ENCODE data around the gene C5AR2.
"Not testable (repeated sequence)": the region's sequence is repeated elsewhere in the genome, so short reads cannot be mapped to it uniquely, and the experiment has no call there.

Gene C5AR2

DNA sequence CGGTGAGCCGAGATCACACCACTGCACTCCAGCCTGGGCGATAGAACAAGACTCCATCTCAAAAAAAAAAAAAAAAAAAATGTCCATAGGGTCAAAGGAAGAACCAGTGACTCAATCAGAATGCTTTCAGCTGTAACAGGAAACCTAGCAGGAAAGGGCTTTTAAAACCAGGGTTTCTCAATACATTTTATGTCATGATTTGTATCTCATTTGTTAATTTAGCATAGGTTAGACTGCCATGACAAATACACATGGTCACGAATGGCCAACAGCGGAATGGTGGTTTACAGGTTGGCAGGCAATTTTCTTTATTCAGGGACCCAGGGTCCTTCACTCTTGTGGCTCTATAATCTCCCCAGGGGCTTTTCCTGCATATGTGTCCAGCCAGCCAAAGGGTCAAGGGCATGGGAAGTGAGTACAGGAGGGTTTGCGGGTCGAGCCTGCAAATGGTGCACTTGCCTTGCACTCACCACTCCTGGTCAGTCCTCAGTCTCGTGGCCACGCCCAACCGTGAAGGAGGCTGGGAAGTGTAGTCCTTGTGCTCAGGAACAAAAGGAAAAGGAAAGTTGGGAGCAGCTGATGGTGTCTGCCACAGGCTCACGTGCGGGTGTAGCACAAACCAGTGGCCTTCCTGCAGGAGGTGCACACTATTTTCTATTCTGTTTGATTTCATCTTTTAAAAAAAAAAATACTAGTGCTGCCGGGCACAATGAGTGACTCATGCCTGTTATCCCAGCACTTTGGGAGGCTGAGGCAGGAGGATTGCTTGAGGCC is 32.0 kb downstream of the C5AR2 start:
- no peak for DNase-seq

DNA sequence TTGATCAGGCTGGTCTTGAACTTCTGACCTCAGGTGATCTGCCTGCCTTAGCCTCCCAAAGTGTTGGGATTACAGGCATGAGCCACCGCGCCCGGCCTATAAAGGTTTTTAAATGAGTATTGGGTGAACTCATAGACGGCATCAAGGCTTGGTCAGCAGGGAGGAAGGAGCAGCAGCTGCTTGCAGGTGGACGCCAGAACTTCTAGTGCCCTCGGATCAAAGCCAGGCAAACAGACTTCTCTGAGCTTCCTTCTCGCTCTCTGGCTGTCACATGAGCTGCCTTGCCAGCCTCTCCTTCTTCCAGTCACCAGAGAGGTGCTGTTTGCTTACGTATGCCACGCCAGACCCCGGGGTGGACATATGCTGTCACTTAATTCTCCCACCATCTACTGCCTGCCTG is 33.5 kb downstream of the C5AR2 start:
- DNase-seq, result peak in 1 of 14 donors; percentile 69

DNA sequence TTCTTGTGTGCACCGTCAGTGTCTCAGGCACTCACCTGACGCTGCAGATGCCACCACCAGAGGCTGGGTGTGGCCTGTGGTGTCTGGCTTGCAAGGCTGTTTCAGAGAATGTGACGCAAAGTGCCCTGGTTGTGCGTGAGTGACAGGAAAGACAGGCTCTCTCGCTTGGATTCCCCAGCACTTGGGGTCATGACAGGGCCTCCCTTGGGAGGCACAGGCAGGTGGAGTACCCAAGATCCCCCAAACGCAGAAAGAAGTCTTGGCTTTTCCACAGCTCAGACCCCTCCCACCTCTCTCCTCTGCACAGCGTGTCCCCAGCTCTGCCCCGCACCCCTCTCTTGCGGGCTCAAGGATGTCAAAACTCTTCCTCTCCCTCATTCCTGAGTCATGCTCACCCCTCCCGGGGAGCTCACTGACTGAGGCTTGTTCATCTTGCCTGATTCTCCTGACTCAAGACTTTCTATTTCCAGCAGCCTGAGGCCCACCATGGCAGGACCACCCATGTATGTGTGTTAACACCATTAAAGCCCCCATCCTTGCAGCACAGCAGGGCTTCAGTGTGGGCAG is 38.2 kb downstream of the C5AR2 start:
- no peak for DNase-seq

DNA sequence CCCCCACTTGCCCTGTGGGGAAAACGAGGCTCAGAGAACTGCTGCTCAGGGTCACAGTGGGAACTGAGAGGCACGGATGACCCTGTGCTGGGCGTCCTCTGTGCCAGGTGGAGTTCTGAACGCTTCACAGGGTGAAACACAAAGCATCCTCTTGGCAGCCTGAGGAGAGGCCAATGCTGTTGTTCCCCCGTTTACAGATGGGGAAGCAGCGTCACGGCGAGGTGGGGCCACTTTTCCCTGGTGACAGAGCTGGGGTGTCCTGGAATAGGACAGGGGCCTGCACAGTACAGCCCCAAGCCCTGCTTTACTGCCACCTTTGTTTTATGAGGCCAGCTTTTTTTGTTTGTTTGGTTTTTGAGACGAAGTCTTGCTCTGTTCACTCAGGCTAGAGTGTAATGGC is 39.3 kb downstream of the C5AR2 start:
- no peak for DNase-seq

DNA sequence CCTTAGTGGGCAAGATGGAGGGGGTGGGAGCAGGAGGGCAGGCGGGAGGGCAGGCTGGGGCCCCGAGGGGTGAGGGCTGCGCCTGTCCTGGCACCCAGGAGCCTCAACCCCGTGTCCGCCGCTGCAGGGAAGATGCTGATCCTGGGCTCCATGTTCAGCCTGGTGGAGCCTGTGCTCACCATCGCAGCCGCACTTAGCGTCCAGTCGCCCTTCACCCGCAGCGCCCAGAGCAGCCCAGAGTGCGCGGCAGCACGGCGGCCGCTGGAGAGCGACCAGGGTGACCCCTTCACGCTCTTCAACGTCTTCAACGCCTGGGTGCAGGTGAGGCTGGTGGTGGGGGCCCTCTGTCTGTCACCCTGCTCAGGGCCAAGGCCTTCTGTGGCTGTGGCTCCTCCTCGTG is 40.6 kb downstream of the C5AR2 start:
- no peak for DNase-seq

DNA sequence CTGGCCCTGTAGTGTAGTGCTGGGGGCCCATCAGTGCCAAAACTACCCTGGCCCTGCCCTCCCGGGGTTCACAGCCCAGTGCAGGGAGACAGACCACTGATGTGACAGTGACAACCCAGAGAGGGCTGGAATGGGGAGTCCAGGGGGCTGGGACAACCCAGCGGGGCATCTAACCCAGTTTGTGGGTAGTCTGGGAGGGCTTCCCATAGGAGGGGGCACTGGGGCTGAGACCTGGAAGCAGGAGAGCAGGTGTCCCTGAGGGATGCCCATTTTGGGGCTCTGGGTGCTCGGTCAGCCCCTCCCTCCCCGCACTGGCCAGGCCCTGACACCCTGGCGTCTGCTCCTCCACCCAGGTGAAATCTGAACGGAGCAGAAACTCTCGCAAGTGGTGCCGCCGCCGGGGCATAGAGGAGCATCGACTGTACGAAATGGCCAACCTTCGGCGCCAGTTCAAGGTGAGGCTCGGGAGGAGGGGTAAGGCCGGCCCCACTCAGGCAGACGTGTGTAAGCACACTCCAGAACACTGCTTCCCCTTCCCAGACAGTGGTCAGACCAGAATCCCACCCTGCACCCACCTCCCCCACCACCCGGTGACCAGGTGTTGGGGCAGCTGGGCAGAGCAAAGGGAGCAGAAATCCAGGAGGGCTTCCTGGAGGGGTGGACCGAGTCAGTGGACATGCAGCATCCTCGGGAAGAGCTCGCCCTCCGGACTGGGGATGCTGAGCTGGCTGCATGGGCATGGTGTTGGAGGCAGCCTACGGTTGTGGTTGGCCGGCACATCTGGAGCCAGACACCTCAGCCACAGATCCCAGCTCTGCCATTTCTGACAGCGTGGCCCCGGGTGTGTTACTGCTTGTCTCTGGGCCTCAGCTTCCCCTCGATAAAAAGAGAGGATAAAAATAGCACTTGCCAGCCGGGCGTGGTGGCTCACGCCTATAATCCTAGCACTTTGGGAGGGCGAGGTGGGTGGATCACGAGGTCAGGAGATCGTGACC is 41.6 kb downstream of the C5AR2 start:
- no peak for DNase-seq

DNA sequence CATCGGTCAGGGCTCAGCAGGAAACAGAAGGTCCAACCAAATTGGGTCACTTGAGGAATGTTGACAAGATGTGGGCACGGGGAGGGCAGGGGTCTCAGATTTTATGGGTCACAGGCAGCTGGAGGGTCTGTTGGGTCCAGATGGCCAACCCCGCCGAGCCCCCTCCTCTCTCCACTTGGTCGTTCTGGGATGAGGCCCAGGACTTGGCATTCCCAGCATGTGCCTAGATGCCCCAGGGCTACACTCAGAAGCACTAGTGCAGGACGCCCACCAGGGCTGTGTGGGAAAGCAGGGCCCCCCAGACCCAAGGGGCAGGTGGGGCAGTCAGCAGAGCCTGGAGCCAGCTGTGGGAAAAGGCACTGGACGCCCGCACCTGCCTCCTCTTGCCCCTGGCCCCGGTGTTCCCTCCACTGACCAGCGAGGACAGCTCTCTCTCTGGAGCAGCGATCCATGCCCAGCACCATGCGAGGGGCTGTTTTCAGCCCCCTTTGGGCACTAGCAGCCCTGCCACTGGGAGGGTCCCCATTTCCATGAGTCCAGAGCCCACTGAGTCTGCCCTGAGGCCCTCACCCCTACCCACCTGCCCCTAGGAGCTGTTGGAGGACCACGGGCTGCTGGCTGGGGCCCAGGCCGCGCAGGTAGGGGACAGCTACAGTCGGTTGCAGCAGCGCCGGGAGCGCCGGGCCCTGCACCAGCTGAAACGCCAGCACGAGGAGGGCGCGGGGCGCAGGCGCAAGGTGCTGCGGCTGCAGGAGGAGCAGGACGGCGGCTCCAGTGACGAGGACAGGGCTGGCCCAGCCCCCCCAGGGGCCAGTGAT is 43.1 kb downstream of the C5AR2 start:
- no peak for DNase-seq

DNA sequence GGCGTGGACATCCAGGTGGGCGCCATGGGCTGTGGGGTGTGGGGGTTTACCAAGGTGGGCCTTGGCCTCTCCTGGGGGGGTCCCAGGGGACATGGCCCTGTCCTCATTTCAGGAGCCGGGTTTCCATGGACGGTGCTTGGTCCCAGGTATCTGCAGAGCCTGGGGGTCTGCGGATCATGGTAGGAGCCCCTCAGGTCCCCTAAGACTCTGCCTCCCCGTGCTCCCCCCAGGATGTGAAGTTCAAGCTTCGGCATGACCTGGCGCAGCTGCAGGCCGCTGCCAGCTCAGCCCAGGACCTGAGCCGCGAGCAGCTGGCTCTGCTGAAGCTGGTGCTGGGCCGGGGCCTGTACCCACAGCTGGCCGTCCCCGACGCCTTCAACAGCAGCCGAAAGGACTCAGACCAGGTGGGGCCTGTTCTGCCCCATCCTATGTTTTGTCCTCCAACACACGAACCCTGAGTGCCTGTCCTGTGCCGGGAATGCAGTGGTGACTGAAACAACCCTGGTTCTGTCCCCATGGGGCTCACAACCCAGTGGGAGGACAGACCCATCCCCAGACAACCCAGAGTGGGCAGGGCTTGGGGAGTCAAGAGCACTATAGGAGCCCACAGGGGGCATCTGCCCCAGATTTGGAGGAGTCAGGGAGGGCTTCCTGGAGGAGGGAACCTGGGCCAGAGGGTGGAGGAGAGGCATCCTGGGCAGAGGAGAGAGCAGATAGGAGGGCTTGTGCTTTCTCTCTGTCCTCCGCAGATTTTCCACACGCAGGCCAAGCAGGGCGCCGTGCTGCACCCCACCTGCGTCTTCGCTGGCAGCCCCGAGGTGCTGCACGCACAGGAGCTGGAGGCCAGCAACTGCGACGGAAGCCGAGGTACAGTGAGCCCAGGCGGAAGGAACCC is 44.0 kb downstream of the C5AR2 start:
- no peak for DNase-seq

DNA sequence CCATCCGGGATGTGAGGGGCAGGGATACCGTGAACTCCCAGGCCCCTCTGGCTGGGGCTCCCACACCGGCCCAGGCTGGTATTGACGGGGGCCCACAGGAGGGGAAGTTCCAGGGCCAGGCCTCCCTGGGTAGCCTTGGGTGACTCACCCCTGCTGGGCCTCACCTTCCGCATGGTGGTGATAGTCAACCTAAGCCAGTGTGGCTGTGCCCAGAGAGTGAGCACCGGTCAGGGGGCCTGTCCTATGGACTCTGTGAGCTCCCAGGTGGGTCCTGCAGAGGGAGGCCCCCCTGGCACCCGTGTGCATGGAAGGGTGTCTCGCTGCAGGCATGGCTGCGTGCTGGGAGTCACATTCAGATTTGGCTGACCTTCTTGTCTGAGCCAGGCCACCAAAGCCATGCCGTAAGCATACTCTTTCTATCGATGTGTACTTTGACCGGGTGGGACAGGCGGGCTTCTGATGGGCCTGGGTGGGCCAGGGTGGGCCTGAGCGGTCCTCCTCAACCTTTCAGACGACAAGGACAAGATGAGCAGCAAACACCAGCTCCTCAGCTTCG is 44.7 kb downstream of the C5AR2 start:
- DNase-seq, result peak in 1 of 14 donors; percentile 26

DNA sequence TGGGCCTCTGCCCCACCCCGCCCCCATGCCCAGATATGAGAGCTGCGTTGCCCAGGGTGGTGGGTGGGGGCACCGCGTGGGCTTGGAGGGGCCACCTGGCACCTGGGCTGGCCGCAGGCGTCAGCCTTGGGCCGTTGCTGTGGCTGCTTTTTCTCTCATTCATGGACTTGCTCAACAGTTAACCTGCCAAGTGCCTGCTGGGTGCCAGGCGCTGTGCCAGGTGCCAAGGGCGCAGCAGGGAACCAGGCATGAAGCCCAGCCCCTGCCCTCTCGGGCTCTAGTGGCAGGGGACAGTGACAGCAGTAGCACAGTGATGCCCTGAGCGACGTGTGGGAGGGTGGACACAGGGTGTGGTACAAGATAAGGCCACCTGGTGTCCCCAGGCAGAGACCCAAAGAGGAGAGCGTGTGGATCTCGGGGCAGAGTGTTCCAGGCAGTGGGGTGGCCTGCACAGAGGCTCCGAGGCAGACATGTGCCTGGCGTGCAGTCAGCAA is 45.3 kb downstream of the C5AR2 start:
- DNase-seq, result peak in 7 of 14 donors; percentile 8 to 85 (median 15)

DNA sequence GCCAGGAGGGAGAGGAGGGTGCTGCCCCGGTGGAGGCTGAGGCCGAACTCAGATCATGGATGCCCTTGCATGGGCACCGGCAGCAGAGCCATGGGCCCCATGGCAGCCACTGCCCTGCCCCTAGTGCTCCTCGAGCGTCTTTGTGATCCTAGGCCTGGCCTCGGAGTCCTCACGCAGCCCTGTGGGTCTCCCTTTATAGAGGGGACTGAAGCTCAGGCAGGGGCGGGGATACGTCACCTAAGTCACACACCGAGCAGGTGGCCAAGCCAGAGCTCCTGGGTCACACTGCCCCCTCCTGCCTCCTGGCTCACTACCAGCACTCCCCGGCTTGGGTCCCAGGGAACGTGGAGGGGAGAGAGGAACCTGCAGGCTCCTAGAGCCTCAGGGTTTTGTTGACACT is 45.8 kb downstream of the C5AR2 start:
- DNase-seq, result peak in 1 of 14 donors; percentile 37

DNA sequence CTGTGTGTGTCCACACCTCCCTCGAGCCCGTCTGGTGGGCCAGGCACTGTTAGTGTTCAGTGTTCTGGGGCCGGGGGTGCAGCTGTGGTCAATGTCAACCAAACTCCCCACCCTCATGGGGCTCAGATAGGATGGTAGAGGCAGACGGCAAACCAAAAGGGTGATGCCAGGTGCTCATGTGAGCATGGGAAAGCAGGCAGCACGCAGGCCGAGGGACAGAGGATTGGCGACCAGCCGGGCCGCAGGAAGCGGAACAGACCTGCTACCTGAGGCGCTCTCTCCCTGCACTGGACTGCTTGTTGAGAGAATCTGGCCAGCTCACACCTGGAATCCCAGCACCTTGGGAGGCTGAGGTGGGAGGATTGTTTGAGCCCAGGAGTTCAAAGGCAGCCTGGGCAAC is 46.3 kb downstream of the C5AR2 start:
- no peak for DNase-seq

DNA sequence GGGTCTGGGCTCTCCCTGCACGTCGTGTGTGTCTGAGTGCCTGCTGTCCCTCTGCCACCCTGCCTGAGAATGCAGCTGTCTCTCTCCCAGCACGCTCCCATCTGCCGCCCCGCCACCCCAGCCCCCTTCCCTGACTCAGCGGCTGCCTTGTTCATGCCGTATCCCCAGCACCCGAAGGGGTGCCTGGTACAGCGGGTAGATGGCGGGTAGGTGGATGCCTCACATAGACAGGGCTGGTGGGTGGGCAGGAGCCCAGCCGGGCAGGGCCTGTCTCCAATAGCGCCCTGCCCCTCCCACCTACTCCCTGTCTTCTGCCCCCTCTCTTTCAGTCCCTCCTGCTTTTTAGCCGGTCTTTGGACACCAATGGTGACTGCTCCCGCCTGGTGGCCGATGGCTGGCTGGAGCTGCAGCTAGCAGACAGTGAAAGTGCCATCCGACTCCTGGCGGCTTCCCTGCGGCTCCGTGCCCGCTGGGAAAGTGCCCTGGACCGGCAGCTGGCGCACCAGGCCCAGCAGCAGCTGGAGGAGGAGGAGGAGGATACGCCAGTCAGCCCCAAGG is 47.5 kb downstream of the C5AR2 start:
- DNase-seq, result peak in 11 of 14 donors; percentile 3 to 80 (median 41)

DNA sequence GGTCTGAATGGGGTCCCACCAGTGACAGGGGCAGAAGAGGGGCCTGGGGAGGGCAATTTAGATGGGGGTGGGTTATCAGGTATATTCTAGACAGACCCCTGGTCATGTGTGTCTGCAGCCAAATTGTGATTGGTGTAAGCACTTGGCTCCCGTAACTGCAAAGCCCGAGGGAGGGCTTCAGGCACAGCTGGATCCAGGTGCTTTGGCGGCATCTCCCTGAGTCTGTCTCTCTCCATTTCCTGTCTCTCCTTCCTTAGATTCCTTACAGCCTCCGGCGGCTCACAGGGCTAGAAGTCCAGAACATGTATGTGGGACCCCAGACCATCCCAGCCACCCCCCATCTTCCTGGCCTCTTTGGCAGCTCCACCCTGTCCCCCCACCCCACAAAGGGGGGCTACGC is 48.6 kb downstream of the C5AR2 start:
- no peak for DNase-seq

DNA sequence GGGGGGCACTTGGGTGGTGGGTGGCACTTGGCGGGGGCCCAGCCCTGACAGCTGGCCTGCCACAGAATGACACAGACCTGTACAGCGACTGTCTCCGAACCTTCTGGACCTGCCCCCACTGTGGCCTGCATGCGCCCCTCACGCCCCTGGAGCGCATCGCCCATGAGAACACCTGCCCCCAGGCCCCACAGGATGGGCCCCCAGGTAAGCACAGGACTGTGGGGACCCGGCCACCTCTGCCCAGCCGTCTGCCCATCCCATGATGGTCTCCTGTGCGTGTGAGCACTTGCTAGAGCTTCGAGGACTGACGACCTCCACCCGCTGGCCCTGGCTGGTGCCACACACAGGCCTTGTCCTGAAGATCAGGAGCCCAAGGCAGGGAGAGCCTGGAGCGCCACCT is 49.1 kb downstream of the C5AR2 start:
- no peak for DNase-seq

DNA sequence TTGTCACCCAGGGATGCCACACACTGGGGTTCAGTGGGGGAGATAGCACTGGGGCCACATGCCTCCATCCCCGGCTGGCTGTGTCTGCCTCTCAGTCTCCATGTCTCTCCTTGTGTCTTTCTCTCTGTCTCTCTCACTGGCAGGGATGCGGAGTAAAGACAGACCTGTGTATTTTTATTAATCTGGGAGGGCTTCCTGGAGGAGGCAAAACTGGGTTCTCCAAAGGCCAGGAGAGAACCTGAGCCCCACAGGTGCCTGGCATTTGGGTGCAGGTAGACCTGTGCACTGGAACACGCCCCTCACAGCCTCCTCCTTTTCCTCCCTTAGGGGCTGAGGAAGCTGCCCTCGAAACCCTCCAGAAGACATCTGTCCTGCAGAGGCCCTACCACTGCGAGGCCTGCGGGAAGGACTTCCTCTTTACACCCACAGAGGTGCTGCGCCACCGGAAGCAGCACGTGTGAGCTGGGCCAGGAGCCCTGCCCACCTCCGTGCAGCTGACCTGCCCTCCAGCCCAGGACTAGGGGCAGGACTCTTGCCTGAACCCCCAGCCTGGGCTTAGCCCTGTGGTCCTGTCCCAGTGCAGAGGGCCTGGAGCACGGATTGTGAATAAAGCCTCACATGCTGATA is 49.8 kb downstream of the C5AR2 start:
- DNase-seq, result no peak

DNA sequence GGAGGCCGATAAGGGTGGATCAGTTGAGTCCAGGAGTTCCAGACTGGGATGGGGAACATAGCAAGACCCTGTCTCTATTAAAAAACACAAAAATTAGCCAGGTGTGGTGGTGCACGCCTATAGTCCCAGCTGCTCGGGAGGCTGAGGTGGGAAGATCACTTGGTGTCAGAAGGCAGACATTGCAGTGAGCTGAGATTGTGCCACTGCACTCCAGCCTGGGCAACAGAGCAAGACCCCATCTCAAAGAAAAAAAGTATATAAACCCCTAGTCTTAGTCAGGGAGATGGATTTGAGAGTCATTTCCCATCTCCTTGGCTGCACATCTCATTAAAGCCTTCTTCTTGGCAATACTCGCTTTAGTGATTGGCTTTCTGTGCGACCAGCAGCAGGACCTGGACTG is 51.9 kb downstream of the C5AR2 start:
- not testable (repeated sequence) for DNase-seq

DNA sequence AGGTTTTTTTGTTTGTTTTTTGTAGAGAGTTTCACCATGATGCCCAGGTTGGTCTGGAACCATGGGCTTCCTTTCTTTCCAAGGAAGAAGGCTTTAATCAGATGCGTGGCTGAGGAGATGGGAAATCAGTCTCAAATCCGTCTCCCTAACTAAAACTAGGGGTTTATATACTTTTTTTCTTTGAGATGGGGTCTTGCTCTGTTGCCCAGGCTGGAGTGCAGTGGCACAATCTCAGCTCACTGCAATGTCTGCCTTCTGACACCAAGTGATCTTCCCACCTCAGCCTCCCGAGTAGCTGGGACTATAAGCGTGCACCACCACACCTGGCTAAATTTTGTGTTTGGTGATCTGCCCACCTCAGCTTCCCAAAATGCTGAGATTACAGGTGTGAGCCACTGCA is 52.6 kb downstream of the C5AR2 start:
- not testable (repeated sequence) for DNase-seq

DNA sequence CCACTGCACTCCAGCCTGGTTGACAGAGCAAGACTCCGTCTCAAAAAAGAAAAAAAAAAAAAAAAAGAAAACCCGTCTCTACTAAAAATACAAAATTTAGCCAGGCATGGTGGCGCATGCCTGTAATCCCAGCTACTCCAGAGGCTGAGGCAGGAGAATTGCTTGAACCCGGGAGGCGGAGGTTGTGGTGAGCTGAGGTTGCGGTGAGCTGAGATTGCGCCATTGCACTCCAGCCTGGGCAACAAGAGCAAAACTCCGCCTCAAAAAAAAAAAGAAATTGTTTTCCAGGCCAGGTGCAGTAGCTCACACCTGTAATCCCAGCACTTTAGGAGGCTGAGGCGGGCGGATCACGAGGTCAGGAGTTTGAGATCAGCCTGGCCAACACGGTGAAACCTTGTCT is 54.6 kb downstream of the C5AR2 start:
- DNase-seq, result not testable (repeated sequence)

DNA sequence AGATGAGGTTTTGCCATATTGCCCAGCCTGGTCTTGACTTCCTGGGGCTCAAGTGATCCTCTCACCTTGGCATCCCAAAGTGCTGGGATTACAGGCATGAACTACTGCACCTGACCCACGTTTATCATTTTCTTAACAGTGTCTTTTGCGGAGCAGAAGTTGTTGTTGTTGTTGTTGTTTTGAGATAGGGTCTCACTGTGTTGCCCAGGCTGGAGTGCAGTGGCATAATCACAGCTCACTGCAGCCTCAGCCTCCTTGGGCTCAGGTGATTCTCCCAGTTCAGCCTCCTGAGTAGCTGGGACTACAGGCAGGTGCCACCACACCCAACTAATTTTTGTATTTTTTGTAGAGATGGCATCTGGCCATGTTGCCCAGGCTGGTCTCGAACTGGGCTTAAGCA is 55.6 kb downstream of the C5AR2 start:
- DNase-seq, result not testable (repeated sequence)
